ENCODE data around the gene TBX1. TPM values are rescaled to one million over a fixed set of nuclear protein-coding genes. Genes with fewer than 3 reads are reported as not detected.

Gene TBX1
- total RNA-seq, 1 donor = not detected

GRCh38 chr22:19754701-19755144 lies 5.9 kb upstream of the TBX1 start:
- peaks cover 71% of the 10 kb centered on the region for H3K27me3 ChIP-seq (ENCODE audit: insufficient read depth, low read length)
- no peaks in the 10 kb centered on the region for H4K20me1 ChIP-seq (ENCODE audit: insufficient read depth, low read length)
- H3K36me3 ChIP-seq (ENCODE audit: insufficient read depth, low read length) = no peaks in the 10 kb centered on the region
- TF ChIP-seq, protein P1, sequence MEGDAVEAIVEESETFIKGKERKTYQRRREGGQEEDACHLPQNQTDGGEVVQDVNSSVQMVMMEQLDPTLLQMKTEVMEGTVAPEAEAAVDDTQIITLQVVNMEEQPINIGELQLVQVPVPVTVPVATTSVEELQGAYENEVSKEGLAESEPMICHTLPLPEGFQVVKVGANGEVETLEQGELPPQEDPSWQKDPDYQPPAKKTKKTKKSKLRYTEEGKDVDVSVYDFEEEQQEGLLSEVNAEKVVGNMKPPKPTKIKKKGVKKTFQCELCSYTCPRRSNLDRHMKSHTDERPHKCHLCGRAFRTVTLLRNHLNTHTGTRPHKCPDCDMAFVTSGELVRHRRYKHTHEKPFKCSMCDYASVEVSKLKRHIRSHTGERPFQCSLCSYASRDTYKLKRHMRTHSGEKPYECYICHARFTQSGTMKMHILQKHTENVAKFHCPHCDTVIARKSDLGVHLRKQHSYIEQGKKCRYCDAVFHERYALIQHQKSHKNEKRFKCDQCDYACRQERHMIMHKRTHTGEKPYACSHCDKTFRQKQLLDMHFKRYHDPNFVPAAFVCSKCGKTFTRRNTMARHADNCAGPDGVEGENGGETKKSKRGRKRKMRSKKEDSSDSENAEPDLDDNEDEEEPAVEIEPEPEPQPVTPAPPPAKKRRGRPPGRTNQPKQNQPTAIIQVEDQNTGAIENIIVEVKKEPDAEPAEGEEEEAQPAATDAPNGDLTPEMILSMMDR (IDR thresholded peaks at IDR 0.05; ENCODE audit: extremely low read depth, low read depth, low read length) = no peak
- H3K4me3 ChIP-seq (ENCODE audit: insufficient read depth, low read length) = no peak overlapping the region
- no peak overlapping the region for H3K27ac ChIP-seq (ENCODE audit: low read depth, low read length)
- no peak for DNase-seq (ENCODE audit: insufficient read length, low spot score, missing footprints)
- no peaks in the 10 kb centered on the region for H3K79me2 ChIP-seq (ENCODE audit: insufficient read depth, low read length)
- no peak overlapping the region for H2AFZ ChIP-seq (ENCODE audit: low read length)
- no peaks in the 10 kb centered on the region for H3K9me3 ChIP-seq (ENCODE audit: low read depth, low read length)
- no peaks in the 10 kb centered on the region for H3K4me1 ChIP-seq (ENCODE audit: insufficient read depth, low read length)
- no peak overlapping the region for H3K4me2 ChIP-seq (ENCODE audit: insufficient read depth, low read length)

DNA sequence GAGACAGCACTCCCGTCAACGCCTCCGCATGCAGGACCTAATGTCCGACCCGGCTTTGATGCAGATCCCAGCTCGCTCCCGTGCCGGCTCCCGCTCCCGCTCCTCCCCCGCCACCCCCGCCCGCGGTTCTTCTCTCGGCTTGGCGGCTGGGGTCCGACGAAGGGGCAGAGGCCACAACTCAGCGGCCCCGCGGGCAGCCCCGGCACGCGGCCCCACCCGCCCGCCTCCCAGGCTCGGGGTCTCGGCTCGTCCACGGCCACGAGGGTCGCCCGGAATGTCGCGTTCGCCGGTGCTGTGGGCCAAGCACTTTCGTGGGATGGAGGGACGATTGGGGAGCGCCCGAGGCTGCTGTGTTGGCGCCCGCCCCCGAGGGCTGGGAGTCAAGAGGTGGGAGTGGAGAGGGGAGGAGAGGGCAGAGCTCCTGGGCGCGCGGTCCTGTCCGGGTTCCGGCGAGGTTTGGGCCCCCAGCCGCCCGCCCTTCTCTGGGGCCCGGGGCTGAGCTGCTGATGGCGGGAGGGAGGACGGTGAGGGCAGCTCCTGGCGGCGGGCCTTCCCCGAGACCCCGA lies 5.3 kb upstream of the TBX1 start:
- H3K4me1 ChIP-seq (ENCODE audit: insufficient read depth, low read length) = no peaks in the 10 kb centered on the region
- peaks cover 76% of the 10 kb centered on the region for H3K27me3 ChIP-seq (ENCODE audit: insufficient read depth, low read length)
- no peak overlapping the region for H3K27ac ChIP-seq (ENCODE audit: low read depth, low read length)
- H3K4me3 ChIP-seq (ENCODE audit: insufficient read depth, low read length) = no peak overlapping the region
- no peaks in the 10 kb centered on the region for H3K79me2 ChIP-seq (ENCODE audit: insufficient read depth, low read length)
- no peaks in the 10 kb centered on the region for H4K20me1 ChIP-seq (ENCODE audit: insufficient read depth, low read length)
- no peak overlapping the region for H3K4me2 ChIP-seq (ENCODE audit: insufficient read depth, low read length)
- H3K36me3 ChIP-seq (ENCODE audit: insufficient read depth, low read length) = no peaks in the 10 kb centered on the region
- H2AFZ ChIP-seq (ENCODE audit: low read length) = no peak overlapping the region
- DNase-seq (ENCODE audit: insufficient read length, low spot score, missing footprints) = no peak
- TF ChIP-seq, protein P1 (IDR thresholded peaks at IDR 0.05; ENCODE audit: extremely low read depth, low read depth, low read length) = no peak
- H3K9me3 ChIP-seq (ENCODE audit: low read depth, low read length) = no peaks in the 10 kb centered on the region

GRCh38 chr22:19755722-19756287 lies 4.8 kb upstream of the TBX1 start:
- TF ChIP-seq, protein P1 (IDR thresholded peaks at IDR 0.05; ENCODE audit: extremely low read depth, low read depth, low read length) = no peak
- no peaks in the 10 kb centered on the region for H3K9me3 ChIP-seq (ENCODE audit: low read depth, low read length)
- no peaks in the 10 kb centered on the region for H3K79me2 ChIP-seq (ENCODE audit: insufficient read depth, low read length)
- H3K4me2 ChIP-seq (ENCODE audit: insufficient read depth, low read length) = no peak overlapping the region
- no peaks in the 10 kb centered on the region for H4K20me1 ChIP-seq (ENCODE audit: insufficient read depth, low read length)
- H2AFZ ChIP-seq (ENCODE audit: low read length) = no peak overlapping the region
- no peaks in the 10 kb centered on the region for H3K4me1 ChIP-seq (ENCODE audit: insufficient read depth, low read length)
- DNase-seq (ENCODE audit: insufficient read length, low spot score, missing footprints) = peak; percentile 95
- no peaks in the 10 kb centered on the region for H3K36me3 ChIP-seq (ENCODE audit: insufficient read depth, low read length)
- H3K4me3 ChIP-seq (ENCODE audit: insufficient read depth, low read length) = no peak overlapping the region
- H3K27me3 ChIP-seq (ENCODE audit: insufficient read depth, low read length) = peaks cover 77% of the 10 kb centered on the region
- no peak overlapping the region for H3K27ac ChIP-seq (ENCODE audit: low read depth, low read length)

GRCh38 chr22:19756288-19757128 lies 4.1 kb upstream of the TBX1 start:
- Histone ChIP-seq H4K20me1 (ENCODE audit: insufficient read depth, low read length) (no peaks in the 10 kb centered on the region), H3K79me2 (ENCODE audit: insufficient read depth, low read length) (no peaks in the 10 kb centered on the region), H3K36me3 (ENCODE audit: insufficient read depth, low read length) (no peaks in the 10 kb centered on the region), H3K27ac (ENCODE audit: low read depth, low read length) (no peak overlapping the region), H3K4me2 (ENCODE audit: insufficient read depth, low read length) (no peak overlapping the region), H3K27me3 (ENCODE audit: insufficient read depth, low read length) (peaks cover 80% of the 10 kb centered on the region), H3K9me3 (ENCODE audit: low read depth, low read length) (no peaks in the 10 kb centered on the region), H3K4me3 (ENCODE audit: insufficient read depth, low read length) (no peak overlapping the region), H2AFZ (ENCODE audit: low read length) (no peak overlapping the region), H3K4me1 (ENCODE audit: insufficient read depth, low read length) (no peaks in the 10 kb centered on the region)
- TF ChIP-seq, protein P1 (IDR thresholded peaks at IDR 0.05; ENCODE audit: extremely low read depth, low read depth, low read length) = no peak
- no peak for DNase-seq (ENCODE audit: insufficient read length, low spot score, missing footprints)
